GM23338 (cell line): ENCODE data around the gene CDK2. TPM values are rescaled to one million over a fixed set of nuclear protein-coding genes. Genes with fewer than 3 reads are reported as not detected.
A peak's percentile ranks its signal among the peaks of the same experiment; 100 is the strongest.

ENCODE experiments used
- ATAC-seq: fragments of 200-7000 bp; cut with Tn5 transposase; 3 replicates; pipeline ENCODE4 v1.9.1; 2020
- DNase-seq: peaks from one replicate; pipeline ENCODE4 v3.0.0-alpha.2; 2015; ENCODE audit warnings: low spot score
- H2AFZ ChIP-seq: fragments of 200-600 bp; sonication (generic); 2 replicates; pipeline ENCODE4 v1.8.0; 2016; ENCODE audit warnings: antibody characterized with exemption, mild to moderate bottlenecking, moderate library complexity
- H3F3A ChIP-seq: fragments of 200-600 bp; sonication (generic); replicated peaks from 2 replicates; pipeline ENCODE4 v1.8.0; 2017; ENCODE audit warnings: antibody characterized with exemption, mixed run types, low read depth
- H3K27ac ChIP-seq: fragments of 200-600 bp; sonication (generic); 2 replicates; pipeline ENCODE4 v1.6.1; 2016; ENCODE audit warnings: low read depth
- H3K27me3 ChIP-seq: fragments of 200-600 bp; sonication (generic); 2 replicates; pipeline ENCODE4 v1.8.0; 2016; ENCODE audit warnings: mild to moderate bottlenecking, mixed run types, moderate library complexity; ENCODE audit not compliant: insufficient read depth
- H3K36me3 ChIP-seq: fragments of 200-600 bp; sonication (generic); 2 replicates; pipeline ENCODE4 v1.8.0; 2016; ENCODE audit warnings: mild to moderate bottlenecking; ENCODE audit not compliant: insufficient read depth
- H3K4me1 ChIP-seq: fragments of 200-600 bp; sonication (generic); 2 replicates; pipeline ENCODE4 v1.8.0; 2016; ENCODE audit warnings: mild to moderate bottlenecking, moderate library complexity; ENCODE audit not compliant: insufficient read depth
- H3K4me2 ChIP-seq: fragments of 200-600 bp; sonication (generic); 2 replicates; pipeline ENCODE4 v1.7.1; 2017; ENCODE audit warnings: mixed run types
- H3K4me3 ChIP-seq: fragments of 200-600 bp; sonication (generic); 2 replicates; pipeline ENCODE4 v1.6.1; 2016; ENCODE audit warnings: mixed run types
- H3K79me2 ChIP-seq: fragments of 200-600 bp; sonication (generic); replicated peaks from 2 replicates; pipeline ENCODE4 v1.8.0; 2017; ENCODE audit warnings: mild to moderate bottlenecking; ENCODE audit not compliant: insufficient read depth
- H3K9me2 ChIP-seq: fragments of 200-600 bp; sonication (generic); 2 replicates; pipeline ENCODE4 v1.8.0; 2017; ENCODE audit not compliant: insufficient read depth
- H4K20me1 ChIP-seq: fragments of 200-600 bp; sonication (generic); replicated peaks from 2 replicates; pipeline ENCODE4 v1.8.0; 2017; ENCODE audit warnings: mild to moderate bottlenecking; ENCODE audit not compliant: insufficient read depth
- H3K27ac Mint-ChIP-seq: 2 replicates; pipeline ENCODE4 v1.8.0; 2020; ENCODE audit warnings: inconsistent platforms, mild to moderate bottlenecking, moderate library complexity, mixed read lengths
- H3K27me3 Mint-ChIP-seq: 3 replicates; pipeline ENCODE4 v1.8.0; 2022; ENCODE audit warnings: low read depth, mild to moderate bottlenecking, moderate library complexity, mixed read lengths, inconsistent platforms; ENCODE audit not compliant: insufficient read depth, poor library complexity
- H3K36me3 Mint-ChIP-seq: 3 replicates; pipeline ENCODE4 v1.8.0; 2021; ENCODE audit warnings: low read depth, mild to moderate bottlenecking, inconsistent platforms, moderate library complexity, mixed read lengths
- H3K4me1 Mint-ChIP-seq: 3 replicates; pipeline ENCODE4 v1.8.0; 2020; ENCODE audit warnings: mild to moderate bottlenecking, inconsistent platforms, mixed read lengths
- H3K4me3 Mint-ChIP-seq: 3 replicates; pipeline ENCODE4 v1.8.0; 2021; ENCODE audit warnings: moderate library complexity, mild to moderate bottlenecking, inconsistent platforms, mixed read lengths
- H3K9me3 Mint-ChIP-seq: 3 replicates; pipeline ENCODE4 v1.8.0; 2020; ENCODE audit warnings: moderate library complexity, mild to moderate bottlenecking, inconsistent platforms, mixed read lengths
- CREB1 ChIP-seq: fragments of 250-450 bp; sonication (Bioruptor Pico); IDR thresholded peaks from 2 replicates; pipeline ENCODE4 v1.5.0; 2020; ENCODE audit warnings: low read depth, mild to moderate bottlenecking, moderate library complexity
- ETS1 ChIP-seq: IDR thresholded peaks from 2 replicates; pipeline ENCODE4 v1.6.1; 2016; ENCODE audit warnings: antibody characterized with exemption
- EZH2phosphoT487 ChIP-seq: fragments of 200-600 bp; sonication (generic); IDR thresholded peaks from one replicate; pipeline ENCODE4 v1.8.1; 2018; ENCODE audit warnings: antibody characterized with exemption; ENCODE audit not compliant: unreplicated experiment
- JUNB ChIP-seq: IDR thresholded peaks from one replicate; pipeline ENCODE4 v1.6.1; 2016; ENCODE audit warnings: antibody characterized with exemption; ENCODE audit not compliant: unreplicated experiment
- NANOG ChIP-seq: IDR thresholded peaks from 2 replicates; pipeline ENCODE4 v1.6.1; 2016; ENCODE audit warnings: antibody characterized with exemption, borderline replicate concordance
- POLR2AphosphoS5 ChIP-seq: IDR thresholded peaks from 2 replicates; pipeline ENCODE4 v1.6.1; 2016; ENCODE audit warnings: antibody characterized with exemption, low read depth
- STAT1 ChIP-seq: IDR thresholded peaks from one replicate; pipeline ENCODE4 v1.6.1; 2016; ENCODE audit warnings: antibody characterized with exemption; ENCODE audit not compliant: unreplicated experiment
- ZNF114 ChIP-seq: fragments of 250-450 bp; sonication (Bioruptor Pico); IDR thresholded peaks from 2 replicates; pipeline ENCODE4 v1.5.0; 2020; ENCODE audit warnings: mild to moderate bottlenecking, moderate library complexity
- ZNF462 ChIP-seq: fragments of 250-450 bp; sonication (Bioruptor Pico); IDR thresholded peaks from 2 replicates; pipeline ENCODE4 v1.5.0; 2020; ENCODE audit warnings: mild to moderate bottlenecking, moderate library complexity
- polyA plus RNA-seq: library from polyadenylated mRNA; unstranded; fragments of >200 nt; fragmentation: Nextera tagmentation; extraction: Ambion mirVana; gene quantifications from 2 replicates; pipeline ENCODE4 v1.2.1, GENCODE V29; 2016
- total RNA-seq: library from RNA; depleted of rRNA; stranded (reverse); fragments of >200 nt; shearing (Covaris generic); gene quantifications from 2 replicates; pipeline ENCODE4 v1.2.3, GENCODE V29; 2014

CDK2 gene
- total and polyA plus RNA-seq, 2 experiments from 2014 or later: 15.2 to 31.0 TPM

GRCh38 chr12:55972911-55973598, 6.4 kb downstream of the CDK2 start (continued):
- no peak for TF ChIP-seq ZNF114
- TF ChIP-seq STAT1: no peak
- no peak for TF ChIP-seq ZNF462 (CRISPR knock-in tag)
- TF ChIP-seq EZH2phosphoT487: no peak
- TF ChIP-seq JUNB: no peak
- TF ChIP-seq ETS1: no peak

- no peak within 1 kb of the TSS for H3K4me3 Mint-ChIP-seq
- Histone ChIP-seq H3K36me3 (0 out of 2 replicates have a peak, but pooled peaks cover 2% of the 10 kb centered on the region), H2AFZ (peak within 1 kb of the TSS; percentile 1), H3K4me1 (peaks cover 8% of the 10 kb centered on the region), H4K20me1 (peaks cover 11% of the 10 kb centered on the region), H3K9me2 (no peaks in the 10 kb centered on the region), H3K79me2 (peaks cover 43% of the 10 kb centered on the region), H3K4me3 (peak within 1 kb of the TSS; percentile 62), H3F3A (no peaks in the 10 kb centered on the region; the same call in 1 of the 2 replicates), H3K27ac (peak within 1 kb of the TSS; percentile 82), H3K4me2 (peak within 1 kb of the TSS; percentile 79), H3K27me3 (no peaks in the 10 kb centered on the region)
- H3K4me1 Mint-ChIP-seq: peaks cover 8% of the 10 kb centered on the region
- peak; percentile 30; the same call in 1 of the 2 replicates for TF ChIP-seq NANOG
- TF ChIP-seq POLR2AphosphoS5: peak; percentile 97
- TF ChIP-seq JUNB: no peak
- TF ChIP-seq CREB1: peak; percentile 95
- DNase-seq (peak; percentile 100), ATAC-seq (peak; percentile 94)
- peaks cover 28% of the 10 kb centered on the region for H3K36me3 Mint-ChIP-seq
- peaks cover 1% of the 10 kb centered on the region for H3K27me3 Mint-ChIP-seq
- H3K9me3 Mint-ChIP-seq: no peaks in the 10 kb centered on the region
- no peak within 1 kb of the TSS for H3K27ac Mint-ChIP-seq
Observed at GRCh38 chr12:55973599-55974307, 7.1 kb downstream of the CDK2 start, which contains the start of gene RAB5B. TSS of gene RAB5B (plus strand) at chr12:55974078. CDS start at chr12:55986961, 12,883 bp downstream.
